Neural cell (in vitro differentiated cells): ENCODE data around the gene SIL1. TPM values are rescaled to one million over a fixed set of nuclear protein-coding genes. Genes with fewer than 3 reads are reported as not detected.

Source experiments
- H2AFZ ChIP-seq: fragments of 200-600, 300-800 bp; sonication (generic), shearing (Covaris generic); 2 replicates; pipeline ENCODE4 v1.6.0; 2014; ENCODE audit warnings: low read depth, mild to moderate bottlenecking, antibody characterized with exemption, low read length, moderate library complexity
- H3F3A ChIP-seq: fragments of 200-600 bp; shearing (Covaris generic); 2 replicates; pipeline ENCODE4 v1.6.1; 2016; ENCODE audit warnings: mild to moderate bottlenecking, moderate library complexity, mixed read lengths, antibody characterized with exemption, low read length; ENCODE audit not compliant: insufficient read depth, poor library complexity, severe bottlenecking
- H3K27ac ChIP-seq: fragments of 200-600, 300-800 bp; sonication (generic), shearing (Covaris generic); 2 replicates; pipeline ENCODE4 v1.5.1; 2014; ENCODE audit warnings: mild to moderate bottlenecking, low read length, moderate library complexity
- H3K27me3 ChIP-seq: fragments of 300-800, 200-600 bp; sonication (generic), shearing (Covaris generic); 2 replicates; pipeline ENCODE4 v1.6.0; 2014; ENCODE audit warnings: mild to moderate bottlenecking, low read depth, low read length, moderate library complexity; ENCODE audit not compliant: insufficient read depth
- H3K36me3 ChIP-seq: fragments of 300-800, 200-600 bp; sonication (generic), shearing (Covaris generic); 2 replicates; pipeline ENCODE4 v1.5.1; 2014; ENCODE audit warnings: mild to moderate bottlenecking, antibody characterized with exemption, low read length, moderate library complexity; ENCODE audit not compliant: insufficient read depth
- H3K4me2 ChIP-seq: fragments of 300-800, 200-600 bp; sonication (generic), shearing (Covaris generic); 2 replicates; pipeline ENCODE4 v1.6.0; 2014; ENCODE audit warnings: mild to moderate bottlenecking, low read length
- H3K4me3 ChIP-seq: fragments of 300-800, 200-600 bp; sonication (generic), shearing (Covaris generic); 2 replicates; pipeline ENCODE4 v1.5.1; 2014; ENCODE audit warnings: mild to moderate bottlenecking, low read length, moderate library complexity
- H3K79me2 ChIP-seq: fragments of 200-600 bp; shearing (Covaris generic); replicated peaks from 2 replicates; pipeline ENCODE4 v1.6.0; 2014; ENCODE audit warnings: mild to moderate bottlenecking, low read length, moderate library complexity; ENCODE audit not compliant: insufficient read depth
- H3K9ac ChIP-seq: fragments of 300-800, 200-600 bp; sonication (generic), shearing (Covaris generic); 2 replicates; pipeline ENCODE4 v1.6.1; 2016; ENCODE audit warnings: mild to moderate bottlenecking, low read length, mixed read lengths
- H3K9me2 ChIP-seq: fragments of 200-600 bp; shearing (Covaris generic); 2 replicates; pipeline ENCODE4 v1.6.1; 2016; ENCODE audit warnings: mild to moderate bottlenecking, low read length, mixed read lengths; ENCODE audit not compliant: insufficient read depth
- H3K9me3 ChIP-seq: fragments of 200-600, 300-800 bp; sonication (generic), shearing (Covaris generic); 2 replicates; pipeline ENCODE4 v1.6.1; 2016; ENCODE audit warnings: mild to moderate bottlenecking, mixed run types, low read length, moderate library complexity, mixed read lengths
- H4K20me1 ChIP-seq: fragments of 200-600 bp; shearing (Covaris generic); 2 replicates; pipeline ENCODE4 v1.6.1; 2016; ENCODE audit warnings: mild to moderate bottlenecking, mixed run types; ENCODE audit not compliant: insufficient read depth
- CTCF ChIP-seq: fragments of 450-650 bp; IDR thresholded peaks from 2 replicates; pipeline ENCODE4 v1.5.1; 2014; ENCODE audit warnings: antibody characterized with exemption, mild to moderate bottlenecking, moderate library complexity; ENCODE audit not compliant: poor library complexity, severe bottlenecking
- EP300 ChIP-seq: fragments of 450-650 bp; conservative IDR thresholded peaks from 2 replicates; pipeline ENCODE4 v1.6.1; 2014; ENCODE audit warnings: antibody characterized with exemption, mild to moderate bottlenecking, moderate library complexity; ENCODE audit not compliant: poor library complexity, severe bottlenecking
- EZH2 ChIP-seq: fragments of 200-600, 300-800 bp; shearing (Covaris generic), sonication (generic); IDR thresholded peaks from 2 replicates; pipeline ENCODE4 v1.6.1; 2014; ENCODE audit warnings: antibody characterized with exemption, low read length, borderline replicate concordance, mild to moderate bottlenecking; ENCODE audit not compliant: insufficient read depth, poor library complexity, severe bottlenecking
- MXI1 ChIP-seq: fragments of 450-650 bp; conservative IDR thresholded peaks from 2 replicates; pipeline ENCODE4 v1.6.1; 2014; ENCODE audit warnings: antibody characterized with exemption, mild to moderate bottlenecking; ENCODE audit not compliant: poor library complexity, severe bottlenecking
- POLR2AphosphoS5 ChIP-seq: IDR thresholded peaks from 2 replicates; pipeline ENCODE4 v1.6.1; 2012
- RAD21 ChIP-seq: fragments of 450-650 bp; conservative IDR thresholded peaks from 2 replicates; pipeline ENCODE4 v1.6.1; 2014; ENCODE audit warnings: antibody characterized with exemption, mild to moderate bottlenecking, moderate library complexity
- REST ChIP-seq: IDR thresholded peaks from 2 replicates; pipeline ENCODE4 v1.6.1; 2012; ENCODE audit warnings: borderline replicate concordance
- SMC3 ChIP-seq: fragments of 450-650 bp; conservative IDR thresholded peaks from 2 replicates; pipeline ENCODE4 v1.6.1; 2014; ENCODE audit warnings: antibody characterized with exemption, mild to moderate bottlenecking, moderate library complexity; ENCODE audit not compliant: poor library complexity
- TAF1 ChIP-seq: IDR thresholded peaks from 2 replicates; pipeline ENCODE4 v1.6.1; 2012; ENCODE audit warnings: low read depth
- polyA plus RNA-seq: library from polyadenylated mRNA; depleted of rRNA; stranded (reverse); fragments of >200 nt; gene quantifications from 2 replicates; pipeline ENCODE4 v1.2.3, GENCODE V29; 2014

SIL1 gene
- polyA plus RNA-seq, 1 donor from 2014 or later: 4.7 TPM

- Histone ChIP-seq H3K9ac (no peak overlapping the region), H3K36me3 (no peaks in the 10 kb centered on the region), H2AFZ (no peak overlapping the region), H3K27me3 (no peaks in the 10 kb centered on the region), H4K20me1 (no peaks in the 10 kb centered on the region), H3K9me3 (no peaks in the 10 kb centered on the region), H3K4me2 (no peak overlapping the region), H3K9me2 (no peaks in the 10 kb centered on the region), H3K79me2 (no peaks in the 10 kb centered on the region), H3K4me3 (no peak overlapping the region), H3F3A (no peaks in the 10 kb centered on the region), H3K27ac (no peak overlapping the region)
- no peak for TF ChIP-seq MXI1
- no peak for TF ChIP-seq SMC3
- no peak for TF ChIP-seq REST
- no peak for TF ChIP-seq RAD21
- TF ChIP-seq EZH2: no peak
- no peak for TF ChIP-seq CTCF
- TF ChIP-seq POLR2AphosphoS5: no peak
- TF ChIP-seq EP300: no peak
- TF ChIP-seq TAF1: no peak
These were observed 16.5 kb upstream of the SIL1 start for GRCh38 chr5:139214646-139215045.

GRCh38 chr5:139212906-139213305 is 14.7 kb upstream of the SIL1 start:
- no peaks in the 10 kb centered on the region for H3F3A ChIP-seq
- no peaks in the 10 kb centered on the region for H3K36me3 ChIP-seq
- no peak overlapping the region for H2AFZ ChIP-seq
- H3K9me2 ChIP-seq: no peaks in the 10 kb centered on the region
- no peaks in the 10 kb centered on the region for H3K79me2 ChIP-seq
- H3K27me3 ChIP-seq: no peaks in the 10 kb centered on the region
- no peak overlapping the region for H3K4me3 ChIP-seq
- H3K27ac ChIP-seq: no peak overlapping the region
- TF ChIP-seq SMC3 (no peak), EP300 (no peak), REST (no peak), MXI1 (no peak), EZH2 (no peak), RAD21 (no peak), TAF1 (no peak), POLR2AphosphoS5 (no peak), CTCF (no peak)
- H3K4me2 ChIP-seq: no peak overlapping the region
- no peaks in the 10 kb centered on the region for H4K20me1 ChIP-seq
- H3K9me3 ChIP-seq: no peaks in the 10 kb centered on the region
- H3K9ac ChIP-seq: no peak overlapping the region
